ENCODE data around the gene ENC1.

Gene ENC1

DNA sequence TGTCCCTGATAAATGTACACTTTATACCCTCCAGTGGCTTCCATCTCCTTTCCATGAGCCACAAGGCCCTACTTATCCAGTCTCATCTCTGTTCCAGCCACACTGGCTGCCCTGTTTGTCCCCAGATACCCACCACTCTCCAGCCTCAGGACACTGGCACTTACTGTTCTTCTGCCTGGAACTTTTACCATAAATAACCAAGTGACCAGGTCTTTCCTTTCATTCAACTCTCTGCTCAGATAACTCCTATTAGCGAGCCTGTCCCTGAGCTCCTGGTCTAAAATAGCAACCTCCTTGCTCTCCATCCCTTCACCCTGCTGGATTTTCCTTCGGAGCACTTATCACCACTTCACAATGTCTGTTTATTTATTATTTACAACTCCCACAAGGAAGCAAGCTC is 16.6 kb upstream of the ENC1 start:
- no peaks in the 10 kb centered on the region for H4K20me1 ChIP-seq (ENCODE audit: insufficient read depth, low read length)
- no peak overlapping the region; the same call in 1 of the 2 replicates for H2AFZ ChIP-seq (ENCODE audit: low read depth, low read length)
- no peak overlapping the region for H3K9ac ChIP-seq (ENCODE audit: low read depth, low read length)
- DNase-seq (no peak), ATAC-seq (ENCODE audit: insufficient read depth, low read depth) (no peak)
- no peaks in the 10 kb centered on the region for H3K36me3 ChIP-seq (ENCODE audit: insufficient read depth, low read length)
- H3K4me1 ChIP-seq (ENCODE audit: insufficient read depth, low read length): no peaks in the 10 kb centered on the region
- H3K4me2 ChIP-seq (ENCODE audit: insufficient read depth, low read length): no peak overlapping the region
- peaks cover 15% of the 10 kb centered on the region for H3K27me3 ChIP-seq (ENCODE audit: insufficient read depth, low read length, poor library complexity)
- H3K4me3 ChIP-seq (ENCODE audit: low read depth in 1 of 2, low read length in 2 of 2): no peak overlapping the region
- H3K9me3 ChIP-seq (ENCODE audit: insufficient read depth, low read length, severe bottlenecking): no peaks in the 10 kb centered on the region
- H3K79me2 ChIP-seq (ENCODE audit: insufficient read depth, low read length): no peaks in the 10 kb centered on the region
- H3K27ac ChIP-seq (ENCODE audit: low read length): no peak overlapping the region
- TF ChIP-seq EZH2 (IDR thresholded peaks at IDR 0.05; ENCODE audit: borderline replicate concordance, low read depth, low read length, severe bottlenecking) (no peak), CTCF (IDR thresholded peaks at IDR 0.05; ENCODE audit: borderline replicate concordance, extremely low read depth, low read length, poor library complexity, severe bottlenecking) (no peak)

GRCh38 chr5:74655716-74656115 is 15.2 kb upstream of the ENC1 start:
- Histone ChIP-seq H3K27ac (ENCODE audit: low read length) (no peak overlapping the region), H3K4me1 (ENCODE audit: insufficient read depth, low read length) (no peaks in the 10 kb centered on the region), H3K9me3 (ENCODE audit: insufficient read depth, low read length, severe bottlenecking) (no peaks in the 10 kb centered on the region), H3K27me3 (ENCODE audit: insufficient read depth, low read length, poor library complexity) (peaks cover 11% of the 10 kb centered on the region), H3K79me2 (ENCODE audit: insufficient read depth, low read length) (no peaks in the 10 kb centered on the region), H3K4me3 (ENCODE audit: low read depth in 1 of 2, low read length in 2 of 2) (no peak overlapping the region), H4K20me1 (ENCODE audit: insufficient read depth, low read length) (no peaks in the 10 kb centered on the region), H2AFZ (ENCODE audit: low read depth, low read length) (no peak overlapping the region), H3K4me2 (ENCODE audit: insufficient read depth, low read length) (no peak overlapping the region), H3K9ac (ENCODE audit: low read depth, low read length) (no peak overlapping the region), H3K36me3 (ENCODE audit: insufficient read depth, low read length) (no peaks in the 10 kb centered on the region)
- no peak for DNase-seq
- ATAC-seq (ENCODE audit: insufficient read depth, low read depth): no peak
- TF ChIP-seq EZH2 (IDR thresholded peaks at IDR 0.05; ENCODE audit: borderline replicate concordance, low read depth, low read length, severe bottlenecking) (no peak), CTCF (IDR thresholded peaks at IDR 0.05; ENCODE audit: borderline replicate concordance, extremely low read depth, low read length, poor library complexity, severe bottlenecking) (no peak)

DNA sequence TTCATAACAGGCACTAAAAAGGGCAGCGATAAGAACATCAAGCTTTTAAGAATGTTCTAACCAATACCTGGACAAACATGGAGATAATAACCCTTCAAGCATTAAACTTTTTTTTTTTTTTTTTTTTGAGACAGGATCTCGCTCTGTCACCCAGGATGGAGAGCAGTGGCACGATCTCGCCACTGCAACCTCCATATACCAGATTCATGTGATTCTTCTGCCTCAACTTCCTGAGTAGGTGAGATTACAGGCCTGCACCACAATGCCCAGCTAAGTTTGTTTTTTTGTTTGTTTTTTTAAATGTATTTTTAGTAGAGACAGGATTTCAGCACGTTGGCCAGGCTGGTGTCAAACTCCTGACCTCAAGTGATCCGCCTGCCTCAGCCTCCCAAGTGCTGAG is 14.7 kb upstream of the ENC1 start:
- DNase-seq (no peak), ATAC-seq (ENCODE audit: insufficient read depth, low read depth) (no peak)
- Histone ChIP-seq H4K20me1 (ENCODE audit: insufficient read depth, low read length) (no peaks in the 10 kb centered on the region), H3K36me3 (ENCODE audit: insufficient read depth, low read length) (no peaks in the 10 kb centered on the region), H3K27ac (ENCODE audit: low read length) (no peak overlapping the region), H3K4me3 (ENCODE audit: low read depth in 1 of 2, low read length in 2 of 2) (no peak overlapping the region), H2AFZ (ENCODE audit: low read depth, low read length) (no peak overlapping the region), H3K9me3 (ENCODE audit: insufficient read depth, low read length, severe bottlenecking) (no peaks in the 10 kb centered on the region), H3K27me3 (ENCODE audit: insufficient read depth, low read length, poor library complexity) (peaks cover 9% of the 10 kb centered on the region), H3K4me1 (ENCODE audit: insufficient read depth, low read length) (no peaks in the 10 kb centered on the region), H3K9ac (ENCODE audit: low read depth, low read length) (no peak overlapping the region), H3K79me2 (ENCODE audit: insufficient read depth, low read length) (no peaks in the 10 kb centered on the region), H3K4me2 (ENCODE audit: insufficient read depth, low read length) (no peak overlapping the region)
- TF ChIP-seq CTCF (IDR thresholded peaks at IDR 0.05; ENCODE audit: borderline replicate concordance, extremely low read depth, low read length, poor library complexity, severe bottlenecking): no peak
- no peak for TF ChIP-seq EZH2 (IDR thresholded peaks at IDR 0.05; ENCODE audit: borderline replicate concordance, low read depth, low read length, severe bottlenecking)

- no peak for DNase-seq
These were observed 13.5 kb upstream of the ENC1 start for GRCh38 chr5:74653991-74654390.

More at GRCh38 chr5:74653991-74654390, 13.5 kb upstream of the ENC1 start:
- Histone ChIP-seq H3K27me3 (ENCODE audit: insufficient read depth, low read length, poor library complexity) (peaks cover 4% of the 10 kb centered on the region), H3K79me2 (ENCODE audit: insufficient read depth, low read length) (no peaks in the 10 kb centered on the region), H3K4me2 (ENCODE audit: insufficient read depth, low read length) (no peak overlapping the region), H3K9me3 (ENCODE audit: insufficient read depth, low read length, severe bottlenecking) (no peaks in the 10 kb centered on the region), H3K4me3 (ENCODE audit: low read depth in 1 of 2, low read length in 2 of 2) (no peak overlapping the region), H3K9ac (ENCODE audit: low read depth, low read length) (no peak overlapping the region), H3K4me1 (ENCODE audit: insufficient read depth, low read length) (no peaks in the 10 kb centered on the region), H3K36me3 (ENCODE audit: insufficient read depth, low read length) (no peaks in the 10 kb centered on the region), H3K27ac (ENCODE audit: low read length) (no peak overlapping the region), H2AFZ (ENCODE audit: low read depth, low read length) (no peak overlapping the region), H4K20me1 (ENCODE audit: insufficient read depth, low read length) (no peaks in the 10 kb centered on the region)
- TF ChIP-seq CTCF (IDR thresholded peaks at IDR 0.05; ENCODE audit: borderline replicate concordance, extremely low read depth, low read length, poor library complexity, severe bottlenecking) (no peak), EZH2 (IDR thresholded peaks at IDR 0.05; ENCODE audit: borderline replicate concordance, low read depth, low read length, severe bottlenecking) (no peak)
- no peak for ATAC-seq (ENCODE audit: insufficient read depth, low read depth)

Measured in DND-41 (cell line).